HepG2 (cell line): ENCODE measurements around the gene SPAG9. TPM values are rescaled to one million over a fixed set of nuclear protein-coding genes. Genes with fewer than 3 reads are reported as not detected.

Experiments
- MAZ ChIP-seq, 2 experiments: sonication (generic) in 1 of 2; formaldehyde crosslinking in 1 of 2; IDR thresholded peaks; 2 replicates each; pipeline versions ENCODE4 v1.5.0 to v1.6.1; 2012 to 2020; ENCODE audit warnings: low read depth in 2 of 2, mild to moderate bottlenecking in 2 of 2, borderline replicate concordance in 1 of 2, improper control_type of control experiment in 1 of 2, low read length in 1 of 2, missing genetic modification reagents in 1 of 2, moderate library complexity in 1 of 2
- NFE2 ChIP-seq: sonication (generic); formaldehyde crosslinking; IDR thresholded peaks from 2 replicates; pipeline ENCODE4 v1.4.0; 2020; ENCODE audit warnings: missing genetic modification reagents
- PAWR ChIP-seq: sonication (generic); formaldehyde crosslinking; IDR thresholded peaks from 2 replicates; pipeline ENCODE4 v1.4.0; 2020; ENCODE audit warnings: missing genetic modification reagents, mild to moderate bottlenecking, borderline replicate concordance
- PRMT3 ChIP-seq: sonication (generic); formaldehyde crosslinking; IDR thresholded peaks from 2 replicates; pipeline ENCODE4 v1.8.1; 2022; ENCODE audit warnings: low read depth, mild to moderate bottlenecking, moderate library complexity, missing genetic modification reagents, borderline replicate concordance
- SIX1 ChIP-seq: sonication (generic); formaldehyde crosslinking; IDR thresholded peaks from 2 replicates; pipeline ENCODE4 v1.4.0; 2020; ENCODE audit warnings: missing genetic modification reagents, borderline replicate concordance
- ZBTB20 ChIP-seq: sonication (generic); formaldehyde crosslinking; IDR thresholded peaks from 2 replicates; pipeline ENCODE4 v1.8.1; 2023; ENCODE audit warnings: missing genetic modification reagents, low read depth, mild to moderate bottlenecking, borderline replicate concordance
- ZNF510 ChIP-seq: sonication (generic); formaldehyde crosslinking; IDR thresholded peaks from 2 replicates; pipeline ENCODE4 v1.4.0; 2020; ENCODE audit warnings: low read depth, mild to moderate bottlenecking, missing genetic modification reagents
- ZNF737 ChIP-seq: sonication (generic); formaldehyde crosslinking; IDR thresholded peaks from 2 replicates; pipeline ENCODE4 v1.5.0; 2020; ENCODE audit warnings: missing genetic modification reagents, mild to moderate bottlenecking, borderline replicate concordance
- polyA plus RNA-seq, 8 experiments: library from polyadenylated mRNA; depleted of rRNA in 3 of 8; stranded (reverse) in 7 of 8; unstranded in 1 of 8; fragments of >200 nt; fragmentation: Illumina TruSeq in 4 of 8; extraction: Trizol in 4 of 8; gene quantifications; 2 replicates each; pipeline versions ENCODE4 v1.2.1 to v1.2.3, GENCODE V29; 2011 to 2016; ENCODE audit warnings: low read depth in 4 of 8, missing spikeins in 1 of 8, mixed read lengths in 1 of 8; ENCODE audit not compliant: insufficient read depth in 1 of 8
- total RNA-seq, 5 experiments: library from RNA; depleted of rRNA; stranded (reverse); fragments of >200 nt; fragmentation: Illumina TruSeq; extraction: Trizol; gene quantifications; 2 replicates each; pipeline ENCODE4 v1.2.3, GENCODE V29; 2016; ENCODE audit warnings: low read depth in 1 of 5
- TF ChIP-seq, protein P1 (sequence below): sonication (generic); formaldehyde crosslinking; IDR thresholded peaks from 2 replicates; pipeline ENCODE4 v1.5.0; 2020; ENCODE audit warnings: mild to moderate bottlenecking, missing genetic modification reagents, borderline replicate concordance
- TF ChIP-seq, protein P2 (sequence below): sonication (generic); formaldehyde crosslinking; IDR thresholded peaks from 2 replicates; pipeline ENCODE4 v1.4.0; 2020; ENCODE audit warnings: mild to moderate bottlenecking, missing genetic modification reagents
- TF ChIP-seq, protein P3 (sequence below): sonication (generic); formaldehyde crosslinking; IDR thresholded peaks from 2 replicates; pipeline ENCODE4 v1.4.0; 2020; ENCODE audit warnings: missing genetic modification reagents
- TF ChIP-seq, protein P4 (sequence below): sonication (generic); formaldehyde crosslinking; IDR thresholded peaks from 2 replicates; pipeline ENCODE4 v1.4.0; 2020; ENCODE audit warnings: mild to moderate bottlenecking, low read depth, missing genetic modification reagents
- TF ChIP-seq, protein P5 (sequence below): sonication (generic); formaldehyde crosslinking; conservative IDR thresholded peaks from 2 replicates; pipeline ENCODE4 v1.8.1; 2023; ENCODE audit warnings: missing genetic modification reagents
- TF ChIP-seq, protein P6 (sequence below): sonication (generic); formaldehyde crosslinking; IDR thresholded peaks from 2 replicates; pipeline ENCODE4 v1.4.0; 2020; ENCODE audit warnings: missing genetic modification reagents, borderline replicate concordance

SPAG9 gene
- total and polyA plus RNA-seq, 2 of the 13 experiments (the other 11 are each of a cell fraction or from before 2014, with no cell fraction given): 43.2 to 78.6 TPM

DNA sequence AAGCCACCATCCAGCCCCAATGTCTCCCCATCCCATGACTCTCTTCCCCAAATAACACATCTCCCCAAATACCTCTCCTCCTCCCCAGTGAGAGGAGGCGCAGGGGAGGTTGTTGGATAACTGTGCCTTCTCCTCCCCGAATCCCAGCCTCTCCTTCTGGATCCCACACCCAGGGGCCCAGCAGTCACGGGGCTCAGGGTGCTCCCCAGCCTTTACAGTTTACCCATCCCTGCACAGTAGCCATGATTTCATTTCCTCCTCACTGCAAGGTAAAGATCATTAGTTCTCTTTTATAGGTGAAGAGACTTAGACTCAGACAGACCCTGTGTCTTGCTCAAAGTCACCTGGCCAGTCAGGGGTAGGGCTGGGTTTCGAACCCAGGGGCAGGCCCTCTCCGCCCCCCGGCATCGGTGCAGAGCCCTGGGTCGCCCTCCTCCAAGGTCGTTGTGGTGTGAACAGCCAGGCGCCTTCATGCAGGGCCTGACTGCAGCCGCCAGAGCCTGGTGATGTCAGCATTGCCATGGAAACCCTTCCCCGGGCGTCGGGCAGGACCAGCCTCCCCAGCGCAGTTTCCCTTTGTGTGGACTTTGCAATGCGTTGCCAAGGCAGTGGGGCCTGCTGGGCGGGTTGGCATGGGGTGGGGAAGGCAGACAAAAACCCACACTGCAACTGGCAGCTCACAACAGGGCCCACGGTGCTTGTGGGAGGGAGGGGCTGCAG, 201.2 kb downstream of the SPAG9 start (continued):
- TF ChIP-seq, protein P1, sequence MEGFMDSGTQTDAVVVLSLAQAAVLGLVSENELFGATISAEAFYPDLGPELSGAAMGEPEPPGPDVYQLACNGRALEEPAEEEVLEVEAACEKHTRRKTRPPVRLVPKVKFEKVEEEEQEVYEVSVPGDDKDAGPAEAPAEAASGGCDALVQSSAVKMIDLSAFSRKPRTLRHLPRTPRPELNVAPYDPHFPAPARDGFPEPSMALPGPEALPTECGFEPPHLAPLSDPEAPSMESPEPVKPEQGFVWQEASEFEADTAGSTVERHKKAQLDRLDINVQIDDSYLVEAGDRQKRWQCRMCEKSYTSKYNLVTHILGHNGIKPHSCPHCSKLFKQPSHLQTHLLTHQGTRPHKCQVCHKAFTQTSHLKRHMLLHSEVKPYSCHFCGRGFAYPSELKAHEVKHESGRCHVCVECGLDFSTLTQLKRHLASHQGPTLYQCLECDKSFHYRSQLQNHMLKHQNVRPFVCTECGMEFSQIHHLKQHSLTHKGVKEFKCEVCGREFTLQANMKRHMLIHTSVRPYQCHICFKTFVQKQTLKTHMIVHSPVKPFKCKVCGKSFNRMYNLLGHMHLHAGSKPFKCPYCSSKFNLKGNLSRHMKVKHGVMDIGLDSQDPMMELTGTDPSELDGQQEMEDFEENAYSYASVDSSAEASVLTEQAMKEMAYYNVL: no peak
- TF ChIP-seq, protein P2, sequence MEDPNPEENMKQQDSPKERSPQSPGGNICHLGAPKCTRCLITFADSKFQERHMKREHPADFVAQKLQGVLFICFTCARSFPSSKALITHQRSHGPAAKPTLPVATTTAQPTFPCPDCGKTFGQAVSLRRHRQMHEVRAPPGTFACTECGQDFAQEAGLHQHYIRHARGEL: 0 out of 2 replicates have a peak, but pooled peaks have one; percentile 51
- TF ChIP-seq NFE2 (CRISPR knock-in tag) (no peak), PAWR (CRISPR knock-in tag) (0 out of 2 replicates have a peak, but pooled peaks have one; percentile 72), ZNF737 (CRISPR knock-in tag) (no peak), ZNF510 (CRISPR knock-in tag) (0 out of 2 replicates have a peak, but pooled peaks have one; percentile 33), SIX1 (no peak), ZBTB20 (CRISPR knock-in tag) (peak; percentile 18; the same call in 1 of the 2 replicates), PRMT3 (CRISPR knock-in tag) (no peak), MAZ (IDR thresholded peaks at IDR 0.05; ENCODE audit: borderline replicate concordance, low read depth, low read length) (0 out of 2 replicates have a peak, but pooled peaks have one; percentile 33), MAZ (CRISPR knock-in tag; IDR thresholded peaks at IDR 0.05; ENCODE audit: low read depth) (peak; percentile 68; the same call in 1 of the 2 replicates)
- TF ChIP-seq, protein P3, sequence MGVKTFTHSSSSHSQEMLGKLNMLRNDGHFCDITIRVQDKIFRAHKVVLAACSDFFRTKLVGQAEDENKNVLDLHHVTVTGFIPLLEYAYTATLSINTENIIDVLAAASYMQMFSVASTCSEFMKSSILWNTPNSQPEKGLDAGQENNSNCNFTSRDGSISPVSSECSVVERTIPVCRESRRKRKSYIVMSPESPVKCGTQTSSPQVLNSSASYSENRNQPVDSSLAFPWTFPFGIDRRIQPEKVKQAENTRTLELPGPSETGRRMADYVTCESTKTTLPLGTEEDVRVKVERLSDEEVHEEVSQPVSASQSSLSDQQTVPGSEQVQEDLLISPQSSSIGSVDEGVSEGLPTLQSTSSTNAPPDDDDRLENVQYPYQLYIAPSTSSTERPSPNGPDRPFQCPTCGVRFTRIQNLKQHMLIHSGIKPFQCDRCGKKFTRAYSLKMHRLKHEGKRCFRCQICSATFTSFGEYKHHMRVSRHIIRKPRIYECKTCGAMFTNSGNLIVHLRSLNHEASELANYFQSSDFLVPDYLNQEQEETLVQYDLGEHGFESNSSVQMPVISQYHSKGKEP (CRISPR knock-in tag): no peak
- TF ChIP-seq, protein P4, sequence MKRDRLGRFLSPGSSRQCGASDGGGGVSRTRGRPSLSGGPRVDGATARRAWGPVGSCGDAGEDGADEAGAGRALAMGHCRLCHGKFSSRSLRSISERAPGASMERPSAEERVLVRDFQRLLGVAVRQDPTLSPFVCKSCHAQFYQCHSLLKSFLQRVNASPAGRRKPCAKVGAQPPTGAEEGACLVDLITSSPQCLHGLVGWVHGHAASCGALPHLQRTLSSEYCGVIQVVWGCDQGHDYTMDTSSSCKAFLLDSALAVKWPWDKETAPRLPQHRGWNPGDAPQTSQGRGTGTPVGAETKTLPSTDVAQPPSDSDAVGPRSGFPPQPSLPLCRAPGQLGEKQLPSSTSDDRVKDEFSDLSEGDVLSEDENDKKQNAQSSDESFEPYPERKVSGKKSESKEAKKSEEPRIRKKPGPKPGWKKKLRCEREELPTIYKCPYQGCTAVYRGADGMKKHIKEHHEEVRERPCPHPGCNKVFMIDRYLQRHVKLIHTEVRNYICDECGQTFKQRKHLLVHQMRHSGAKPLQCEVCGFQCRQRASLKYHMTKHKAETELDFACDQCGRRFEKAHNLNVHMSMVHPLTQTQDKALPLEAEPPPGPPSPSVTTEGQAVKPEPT (CRISPR knock-in tag): peak; percentile 59; the same call in 1 of the 2 replicates
- TF ChIP-seq, protein P5, sequence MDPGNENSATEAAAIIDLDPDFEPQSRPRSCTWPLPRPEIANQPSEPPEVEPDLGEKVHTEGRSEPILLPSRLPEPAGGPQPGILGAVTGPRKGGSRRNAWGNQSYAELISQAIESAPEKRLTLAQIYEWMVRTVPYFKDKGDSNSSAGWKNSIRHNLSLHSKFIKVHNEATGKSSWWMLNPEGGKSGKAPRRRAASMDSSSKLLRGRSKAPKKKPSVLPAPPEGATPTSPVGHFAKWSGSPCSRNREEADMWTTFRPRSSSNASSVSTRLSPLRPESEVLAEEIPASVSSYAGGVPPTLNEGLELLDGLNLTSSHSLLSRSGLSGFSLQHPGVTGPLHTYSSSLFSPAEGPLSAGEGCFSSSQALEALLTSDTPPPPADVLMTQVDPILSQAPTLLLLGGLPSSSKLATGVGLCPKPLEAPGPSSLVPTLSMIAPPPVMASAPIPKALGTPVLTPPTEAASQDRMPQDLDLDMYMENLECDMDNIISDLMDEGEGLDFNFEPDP (CRISPR knock-in tag): no peak
- TF ChIP-seq, protein P6, sequence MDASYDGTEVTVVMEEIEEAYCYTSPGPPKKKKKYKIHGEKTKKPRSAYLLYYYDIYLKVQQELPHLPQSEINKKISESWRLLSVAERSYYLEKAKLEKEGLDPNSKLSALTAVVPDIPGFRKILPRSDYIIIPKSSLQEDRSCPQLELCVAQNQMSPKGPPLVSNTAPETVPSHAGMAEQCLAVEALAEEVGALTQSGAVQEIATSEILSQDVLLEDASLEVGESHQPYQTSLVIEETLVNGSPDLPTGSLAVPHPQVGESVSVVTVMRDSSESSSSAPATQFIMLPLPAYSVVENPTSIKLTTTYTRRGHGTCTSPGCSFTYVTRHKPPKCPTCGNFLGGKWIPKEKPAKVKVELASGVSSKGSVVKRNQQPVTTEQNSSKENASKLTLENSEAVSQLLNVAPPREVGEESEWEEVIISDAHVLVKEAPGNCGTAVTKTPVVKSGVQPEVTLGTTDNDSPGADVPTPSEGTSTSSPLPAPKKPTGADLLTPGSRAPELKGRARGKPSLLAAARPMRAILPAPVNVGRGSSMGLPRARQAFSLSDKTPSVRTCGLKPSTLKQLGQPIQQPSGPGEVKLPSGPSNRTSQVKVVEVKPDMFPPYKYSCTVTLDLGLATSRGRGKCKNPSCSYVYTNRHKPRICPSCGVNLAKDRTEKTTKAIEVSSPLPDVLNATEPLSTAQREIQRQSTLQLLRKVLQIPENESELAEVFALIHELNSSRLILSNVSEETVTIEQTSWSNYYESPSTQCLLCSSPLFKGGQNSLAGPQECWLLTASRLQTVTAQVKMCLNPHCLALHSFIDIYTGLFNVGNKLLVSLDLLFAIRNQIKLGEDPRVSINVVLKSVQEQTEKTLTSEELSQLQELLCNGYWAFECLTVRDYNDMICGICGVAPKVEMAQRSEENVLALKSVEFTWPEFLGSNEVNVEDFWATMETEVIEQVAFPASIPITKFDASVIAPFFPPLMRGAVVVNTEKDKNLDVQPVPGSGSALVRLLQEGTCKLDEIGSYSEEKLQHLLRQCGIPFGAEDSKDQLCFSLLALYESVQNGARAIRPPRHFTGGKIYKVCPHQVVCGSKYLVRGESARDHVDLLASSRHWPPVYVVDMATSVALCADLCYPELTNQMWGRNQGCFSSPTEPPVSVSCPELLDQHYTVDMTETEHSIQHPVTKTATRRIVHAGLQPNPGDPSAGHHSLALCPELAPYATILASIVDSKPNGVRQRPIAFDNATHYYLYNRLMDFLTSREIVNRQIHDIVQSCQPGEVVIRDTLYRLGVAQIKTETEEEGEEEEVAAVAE (CRISPR knock-in tag): no peak; the same call in 1 of the 2 replicates
